COR-L47 (cell line): ENCODE data around the gene TRIOBP.

Experiments used
- DNase-seq: peaks from one replicate; lab custom pipeline; 2025; lab: John Stamatoyannopoulos, UW

Gene TRIOBP

DNA sequence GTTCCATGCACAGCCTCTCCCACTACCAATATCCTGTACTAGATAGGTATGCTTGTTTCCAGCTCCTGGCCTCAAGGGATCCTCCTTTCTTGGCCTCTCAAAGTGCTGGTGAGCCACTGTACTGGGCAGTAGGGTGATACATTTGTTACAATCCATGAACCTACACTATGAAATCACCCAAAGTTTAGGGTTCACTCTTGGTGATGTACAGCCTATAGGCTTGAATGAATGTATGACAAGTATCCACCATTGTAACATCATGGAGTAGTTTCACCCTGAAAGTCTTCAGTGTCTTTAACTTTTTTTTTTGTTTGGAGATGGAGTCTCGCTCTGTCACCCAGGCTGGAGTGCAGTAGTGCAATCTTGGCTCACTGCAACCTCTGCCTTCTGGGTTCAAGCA lies 31.8 kb downstream of the TRIOBP start:
- DNase-seq: no peak

DNA sequence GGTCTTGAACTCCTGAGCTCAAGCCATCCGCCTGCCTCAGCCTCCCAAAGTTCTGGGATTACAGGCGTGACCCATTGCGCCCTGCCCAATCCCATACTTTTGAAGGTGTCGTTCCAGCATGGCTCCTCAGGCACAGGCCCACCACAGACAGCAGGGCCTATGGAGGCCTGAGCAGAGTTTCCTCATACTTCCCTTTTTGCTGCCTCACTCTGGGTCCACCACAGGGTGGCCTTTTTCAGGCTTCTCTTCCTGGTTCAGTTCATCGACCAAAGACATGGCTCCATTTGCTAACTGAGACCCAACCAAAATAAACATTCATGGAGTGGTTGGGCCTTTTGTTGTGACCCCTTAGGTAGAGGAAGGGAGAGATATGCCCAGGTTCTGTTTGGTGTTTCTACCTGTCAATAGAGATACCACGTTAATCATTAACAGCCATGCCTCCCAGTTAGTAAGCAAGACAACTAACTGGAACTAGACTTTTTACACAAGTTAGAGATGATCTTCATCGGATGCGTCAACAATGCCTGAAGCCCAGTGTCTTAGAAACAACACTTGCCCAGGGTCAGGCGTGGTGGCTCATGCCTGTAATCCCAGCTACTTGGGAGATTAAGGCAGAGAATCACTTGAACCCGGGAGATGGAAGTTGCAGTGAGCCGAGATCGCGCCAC lies 35.1 kb downstream of the TRIOBP start:
- DNase-seq: no peak

GRCh38 chr22:37732699-37733607 lies 36.1 kb downstream of the TRIOBP start:
- no peak for DNase-seq

DNA sequence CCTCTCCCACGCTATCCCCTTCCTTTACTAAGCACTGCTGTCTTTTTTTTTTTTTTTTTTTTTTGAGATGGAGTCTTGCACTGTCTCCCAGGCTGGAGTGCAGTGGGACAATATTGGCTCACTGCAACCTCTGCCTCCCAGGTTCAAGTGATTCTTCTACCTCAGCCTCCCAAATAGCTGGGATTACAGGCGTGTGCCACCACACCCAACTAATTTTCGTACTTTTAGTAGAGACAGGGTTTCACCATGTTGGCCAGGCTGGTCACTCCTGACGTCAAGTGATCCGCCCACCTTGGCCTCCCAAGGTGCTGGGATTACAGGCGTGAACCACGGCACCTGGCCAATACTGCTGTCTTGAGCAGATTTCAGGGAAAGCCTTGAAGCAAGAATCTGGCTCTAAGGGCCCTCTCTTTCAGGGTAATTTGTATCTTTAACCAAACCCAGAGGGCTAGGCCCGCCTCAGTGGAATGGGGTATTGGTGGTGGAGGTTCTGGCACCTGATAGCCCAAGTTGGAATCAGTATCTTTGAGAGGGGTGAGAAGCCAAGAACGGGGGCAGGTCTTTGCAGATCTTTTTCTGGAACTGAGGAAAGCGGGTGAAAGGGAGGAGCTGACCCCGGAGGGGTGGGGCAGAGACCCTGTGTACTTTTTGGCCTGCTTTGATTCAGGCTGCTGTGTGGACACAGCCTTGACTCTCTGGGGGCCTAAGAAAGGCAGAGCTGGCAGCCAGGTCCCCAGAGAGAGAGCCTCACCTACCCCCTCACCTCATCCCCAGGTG lies 37.0 kb downstream of the TRIOBP start:
- no peak for DNase-seq

DNA sequence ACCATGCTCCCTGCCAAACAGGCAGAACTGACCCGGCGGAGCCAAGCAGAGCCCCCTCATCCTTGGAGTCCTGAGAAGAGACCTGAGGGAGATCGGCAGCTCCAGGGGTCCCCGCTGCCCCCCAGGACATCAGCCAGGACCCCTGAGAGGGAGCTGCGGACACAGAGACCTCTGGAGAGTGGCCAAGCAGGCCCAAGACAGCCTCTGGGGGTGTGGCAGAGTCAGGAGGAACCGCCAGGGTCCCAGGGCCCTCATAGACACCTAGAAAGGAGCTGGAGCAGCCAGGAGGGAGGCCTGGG lies 37.5 kb downstream of the TRIOBP start:
- no peak for DNase-seq

DNA sequence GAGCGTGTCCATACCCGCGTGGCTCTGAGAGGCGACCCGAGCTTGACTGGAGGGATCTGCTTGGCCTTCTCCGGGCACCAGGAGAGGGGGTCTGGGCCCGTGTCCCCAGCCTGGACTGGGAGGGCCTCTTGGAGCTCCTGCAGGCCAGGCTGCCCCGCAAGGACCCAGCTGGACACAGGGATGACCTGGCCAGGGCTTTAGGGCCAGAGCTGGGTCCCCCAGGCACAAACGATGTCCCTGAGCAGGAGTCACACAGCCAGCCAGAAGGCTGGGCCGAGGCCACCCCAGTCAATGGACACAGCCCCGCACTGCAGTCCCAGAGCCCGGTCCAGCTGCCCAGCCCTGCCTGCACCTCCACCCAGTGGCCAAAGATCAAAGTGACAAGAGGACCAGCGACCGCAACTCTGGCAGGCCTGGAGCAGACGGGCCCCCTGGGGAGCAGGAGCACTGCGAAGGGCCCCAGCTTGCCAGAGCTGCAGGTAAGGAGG lies 38.2 kb downstream of the TRIOBP start:
- DNase-seq: no peak

GRCh38 chr22:37739035-37739434 lies 42.2 kb downstream of the TRIOBP start:
- no peak for DNase-seq

DNA sequence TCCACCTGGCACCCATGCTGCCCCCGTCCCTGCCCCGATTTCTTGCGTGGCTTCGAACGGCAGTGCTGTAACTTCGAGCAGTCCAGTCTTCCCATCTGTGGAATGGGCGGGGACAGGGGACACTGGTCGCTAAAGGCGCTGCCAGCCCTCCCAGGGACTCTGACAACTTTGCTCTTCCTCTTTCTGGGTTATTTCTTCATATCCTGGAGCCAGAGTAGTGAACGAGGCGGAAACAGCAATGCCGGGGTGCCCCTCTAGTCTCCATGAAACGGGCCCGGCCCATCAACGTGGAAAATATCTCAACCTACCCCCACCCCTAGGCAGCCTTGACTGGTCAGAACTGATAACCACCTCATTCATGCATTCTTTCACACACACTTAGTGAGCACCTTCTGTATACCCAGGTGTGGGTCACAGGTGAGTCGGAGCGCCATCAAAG lies 42.8 kb downstream of the TRIOBP start:
- DNase-seq: no peak

- no peak for DNase-seq
These were observed 43.8 kb downstream of the TRIOBP start for GRCh38 chr22:37740455-37741311.

GRCh38 chr22:37741312-37741795 lies 44.5 kb downstream of the TRIOBP start:
- DNase-seq: no peak

DNA sequence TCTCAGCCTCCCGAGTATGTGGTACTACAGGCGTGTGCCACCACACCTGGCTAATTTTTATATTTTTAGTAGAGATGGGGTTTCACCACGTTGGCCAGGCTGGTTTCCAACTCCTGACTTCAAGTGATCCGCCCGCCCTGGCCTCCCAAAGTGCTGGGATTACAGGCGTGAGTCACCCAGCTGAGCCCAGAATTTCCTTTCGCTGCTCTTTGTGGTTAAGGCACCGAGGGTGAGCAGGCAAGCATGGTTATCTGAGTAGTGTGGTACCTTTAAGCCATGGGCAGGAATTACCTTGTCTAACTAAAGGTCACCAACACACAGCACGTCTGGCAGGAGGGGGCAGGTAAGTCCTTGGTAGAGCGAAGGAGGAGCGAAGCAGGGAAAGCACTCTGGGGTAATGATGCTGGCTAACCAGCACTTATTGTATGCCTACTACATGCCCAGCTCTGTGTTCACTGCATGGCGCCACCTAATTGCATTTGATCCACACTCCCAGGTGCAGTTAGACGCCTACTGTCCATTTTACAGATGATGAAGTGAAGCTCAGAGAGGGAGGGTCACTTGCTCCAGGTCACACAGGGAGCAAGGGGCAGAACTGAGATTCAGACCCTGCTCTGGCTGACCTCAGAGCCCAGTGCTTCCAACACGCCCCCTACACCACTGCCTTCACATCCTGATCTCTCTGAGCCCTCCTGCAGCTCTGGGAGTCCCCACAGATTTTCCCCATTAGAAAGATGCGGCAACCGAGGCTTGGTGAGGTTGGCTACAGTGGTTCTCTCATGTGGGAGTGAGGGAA lies 45.7 kb downstream of the TRIOBP start:
- no peak for DNase-seq

DNA sequence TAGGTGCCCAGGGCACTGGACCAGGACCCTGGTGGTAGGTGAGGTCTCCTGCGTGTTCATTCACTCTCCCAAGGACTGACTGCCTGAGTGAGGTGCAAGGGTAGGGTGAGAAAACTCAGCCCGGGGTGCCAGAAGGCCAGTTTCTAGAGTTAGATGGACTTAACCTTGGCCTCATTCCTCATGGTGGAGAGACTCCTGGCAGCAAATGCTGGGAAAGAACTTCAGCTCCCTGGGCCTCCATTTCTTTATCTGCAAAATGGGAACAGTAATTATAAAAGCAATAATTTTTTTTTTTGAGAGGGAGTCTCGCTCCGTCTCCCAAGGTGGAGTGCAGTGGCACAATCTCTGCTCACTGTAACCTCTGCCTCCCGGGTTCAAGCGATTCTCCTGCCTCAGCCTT lies 47.7 kb downstream of the TRIOBP start:
- DNase-seq: no peak

DNA sequence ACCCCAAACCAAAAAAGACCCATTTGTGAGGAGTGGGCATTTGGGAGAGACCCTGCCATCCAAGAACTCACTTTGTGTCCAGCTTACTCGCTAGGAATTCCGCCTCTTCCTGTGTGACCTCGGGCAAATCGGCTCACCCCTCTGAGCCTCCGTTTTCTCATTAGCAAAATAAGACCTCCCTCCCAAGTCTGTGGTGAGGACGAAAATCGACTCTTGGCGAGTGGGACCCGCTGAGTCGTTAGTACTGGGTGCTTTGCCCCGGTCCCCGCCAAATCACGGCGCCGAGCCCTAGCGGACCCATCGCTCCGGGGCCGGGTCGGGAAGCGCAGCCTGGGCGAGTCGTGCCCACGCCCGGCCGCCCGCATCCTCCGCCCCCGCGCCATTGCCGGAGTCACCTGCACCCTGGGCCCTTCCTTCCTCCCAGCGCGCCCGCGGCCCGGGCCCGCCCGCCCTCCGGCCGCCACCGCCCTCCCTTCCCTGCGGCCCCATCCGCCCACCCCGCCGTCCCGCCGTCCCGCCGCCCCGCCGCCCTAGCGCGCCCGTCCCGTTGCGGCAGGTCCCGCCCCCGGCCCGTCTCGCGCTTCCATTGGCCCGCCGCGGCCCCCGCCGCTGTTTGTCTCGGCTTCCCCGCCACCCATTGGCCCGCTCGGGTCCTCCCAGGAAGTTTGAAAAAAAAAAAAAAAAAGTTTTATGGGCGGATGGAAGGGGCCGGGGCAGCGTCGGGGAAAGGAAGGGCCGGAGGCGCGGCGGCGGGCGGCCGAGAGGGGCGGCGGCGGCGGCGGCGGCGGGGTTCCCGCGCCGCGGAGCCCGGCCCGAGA lies 48.9 kb downstream of the TRIOBP start:
- peak; percentile 67 for DNase-seq

- DNase-seq: no peak
These were observed 49.7 kb downstream of the TRIOBP start for GRCh38 chr22:37746366-37747079.

DNA sequence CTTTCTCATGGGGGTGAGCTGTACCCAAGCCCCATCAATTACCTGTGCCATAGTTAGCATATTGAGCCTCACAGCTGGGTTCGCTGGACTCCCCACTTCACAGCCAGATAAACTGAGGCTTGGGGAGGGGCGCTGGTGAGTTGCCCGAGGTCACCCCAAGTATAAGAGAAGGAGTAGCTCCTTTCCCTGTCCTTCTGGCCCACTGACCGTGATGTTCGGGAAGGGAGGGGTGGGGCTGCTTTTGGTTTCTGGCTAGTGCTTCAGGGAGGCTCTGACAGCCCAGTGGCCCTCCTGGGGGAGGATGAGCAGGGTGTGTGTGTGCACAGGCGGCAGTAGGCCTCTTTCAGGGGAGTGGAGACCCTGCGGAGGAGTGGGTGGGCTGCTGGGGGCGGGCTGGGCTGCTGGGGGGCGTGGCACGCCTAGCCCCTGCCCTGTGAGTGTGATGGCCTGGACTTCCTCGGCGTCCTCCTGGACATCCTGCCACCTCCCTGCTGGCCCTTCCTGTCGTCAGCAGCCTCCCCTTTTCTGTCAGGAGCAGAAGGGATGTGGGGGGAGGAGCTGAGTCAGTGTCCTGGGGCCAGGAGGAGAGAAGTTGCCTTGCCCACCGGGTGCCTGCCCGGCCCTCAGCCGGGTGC lies 50.3 kb downstream of the TRIOBP start:
- DNase-seq: no peak

DNA sequence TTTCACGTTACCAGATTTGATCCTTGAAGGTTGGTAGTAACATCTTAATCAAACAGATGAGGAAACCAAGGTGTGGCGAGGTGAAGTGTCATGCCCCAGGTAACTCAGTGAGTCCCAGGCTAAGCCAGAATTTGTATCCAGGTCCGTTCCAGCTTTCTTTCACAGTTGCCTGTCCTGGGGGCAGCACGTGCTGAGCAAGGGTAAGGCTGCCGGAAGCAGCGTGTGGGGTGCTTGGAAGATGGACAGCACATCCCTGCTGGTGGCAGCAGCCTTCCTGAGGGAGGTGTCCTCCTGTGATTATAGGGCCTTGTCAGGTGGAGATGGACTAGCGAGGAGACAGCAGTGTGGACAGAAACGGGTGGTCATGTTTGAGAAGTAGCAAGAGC lies 50.9 kb downstream of the TRIOBP start:
- no peak for DNase-seq

DNA sequence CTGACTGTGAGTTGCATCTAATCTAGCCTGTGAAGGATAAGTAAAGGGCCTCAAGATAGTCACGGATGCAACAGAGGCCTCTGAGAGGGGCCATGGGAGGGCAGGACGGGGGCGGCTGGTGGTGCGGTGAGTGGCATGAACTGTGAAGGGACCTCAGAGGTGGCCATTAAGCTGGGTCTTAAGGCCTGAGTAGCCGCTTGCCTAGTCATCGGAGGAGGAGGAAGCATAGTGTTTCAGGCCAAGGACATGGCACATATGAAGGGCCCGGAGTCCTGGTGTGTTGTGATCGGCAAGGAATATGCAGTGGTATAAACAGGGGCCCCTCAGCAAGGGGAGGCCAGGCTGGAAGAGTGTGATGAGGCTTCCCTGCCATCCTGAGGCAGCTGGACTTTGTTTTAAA lies 51.8 kb downstream of the TRIOBP start:
- no peak for DNase-seq

DNA sequence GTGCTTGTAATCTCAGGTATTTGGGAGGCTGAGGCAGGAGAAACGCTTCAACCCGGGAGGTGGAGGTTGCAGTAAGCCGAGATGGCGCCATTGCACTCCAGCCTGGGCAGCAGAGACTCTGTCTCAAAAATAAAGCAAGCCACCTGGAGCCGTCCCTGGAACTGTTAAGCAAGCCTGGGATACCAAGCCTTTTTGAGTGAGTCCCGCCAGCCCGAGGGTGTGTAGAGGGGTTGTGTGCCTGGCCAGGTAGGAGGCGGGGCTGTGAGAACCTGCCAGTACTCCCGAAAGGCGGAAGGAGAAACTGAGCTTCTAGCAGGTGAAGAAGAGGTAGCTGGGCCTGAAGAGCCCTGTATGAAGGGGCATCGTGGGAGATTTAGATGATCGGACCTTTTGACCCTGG lies 52.4 kb downstream of the TRIOBP start:
- DNase-seq: no peak
